ENCODE measurements around the gene GPR62.

GRCh38 chr3:51963951-51964451 is 8.8 kb downstream of the GPR62 start:
- TF ChIP-seq JUNB (IDR thresholded peaks at IDR 0.05; ENCODE audit: unreplicated experiment) (no peak), REST (IDR thresholded peaks at IDR 0.05; ENCODE audit: unreplicated experiment) (no peak), EZH2phosphoT487 (IDR thresholded peaks at IDR 0.05; ENCODE audit: unreplicated experiment) (no peak), POLR2AphosphoS5 (IDR thresholded peaks at IDR 0.05; ENCODE audit: low read depth) (no peak)
- TF ChIP-seq, protein P1, sequence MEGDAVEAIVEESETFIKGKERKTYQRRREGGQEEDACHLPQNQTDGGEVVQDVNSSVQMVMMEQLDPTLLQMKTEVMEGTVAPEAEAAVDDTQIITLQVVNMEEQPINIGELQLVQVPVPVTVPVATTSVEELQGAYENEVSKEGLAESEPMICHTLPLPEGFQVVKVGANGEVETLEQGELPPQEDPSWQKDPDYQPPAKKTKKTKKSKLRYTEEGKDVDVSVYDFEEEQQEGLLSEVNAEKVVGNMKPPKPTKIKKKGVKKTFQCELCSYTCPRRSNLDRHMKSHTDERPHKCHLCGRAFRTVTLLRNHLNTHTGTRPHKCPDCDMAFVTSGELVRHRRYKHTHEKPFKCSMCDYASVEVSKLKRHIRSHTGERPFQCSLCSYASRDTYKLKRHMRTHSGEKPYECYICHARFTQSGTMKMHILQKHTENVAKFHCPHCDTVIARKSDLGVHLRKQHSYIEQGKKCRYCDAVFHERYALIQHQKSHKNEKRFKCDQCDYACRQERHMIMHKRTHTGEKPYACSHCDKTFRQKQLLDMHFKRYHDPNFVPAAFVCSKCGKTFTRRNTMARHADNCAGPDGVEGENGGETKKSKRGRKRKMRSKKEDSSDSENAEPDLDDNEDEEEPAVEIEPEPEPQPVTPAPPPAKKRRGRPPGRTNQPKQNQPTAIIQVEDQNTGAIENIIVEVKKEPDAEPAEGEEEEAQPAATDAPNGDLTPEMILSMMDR (conservative IDR thresholded peaks at IDR 0.05; ENCODE audit: low read depth in 2 of 2): no peak
